ENCODE results near the gene CRTAC1.

CRTAC1 gene

GRCh38 chr10:98029149-98030092 is 1.0 kb downstream of the CRTAC1 start:
- no peak for FAIRE-seq

GRCh38 chr10:98028168-98028770 is 2.2 kb downstream of the CRTAC1 start:
- FAIRE-seq = no peak

GRCh38 chr10:98023024-98023423 is 7.4 kb downstream of the CRTAC1 start:
- FAIRE-seq = no peak

GRCh38 chr10:98020784-98021183 is 9.6 kb downstream of the CRTAC1 start:
- no peak for FAIRE-seq

GRCh38 chr10:98020254-98020653 is 10.2 kb downstream of the CRTAC1 start:
- FAIRE-seq = no peak

GRCh38 chr10:98019784-98020183 is 10.6 kb downstream of the CRTAC1 start:
- FAIRE-seq = no peak

GRCh38 chr10:98016772-98017475 is 13.5 kb downstream of the CRTAC1 start:
- FAIRE-seq = no peak

GRCh38 chr10:98013776-98014175 is 16.6 kb downstream of the CRTAC1 start:
- FAIRE-seq = no peak

- FAIRE-seq = no peak
Observed at GRCh38 chr10:98013122-98013521, 17.3 kb downstream of the CRTAC1 start.

GRCh38 chr10:98012644-98013043 is 17.8 kb downstream of the CRTAC1 start:
- FAIRE-seq = no peak

- FAIRE-seq = no peak
Observed at GRCh38 chr10:98010939-98011685, 19.3 kb downstream of the CRTAC1 start.

GRCh38 chr10:98006266-98006665 is 24.2 kb downstream of the CRTAC1 start:
- FAIRE-seq = no peak

- no peak for FAIRE-seq
Observed at GRCh38 chr10:98001736-98002135, 28.7 kb downstream of the CRTAC1 start.

- FAIRE-seq = no peak
Observed at GRCh38 chr10:98000346-98000745, 30.1 kb downstream of the CRTAC1 start.

- no peak for FAIRE-seq
Observed at GRCh38 chr10:97999923-98000248, 30.5 kb downstream of the CRTAC1 start.

GRCh38 chr10:97999066-97999922 is 31.1 kb downstream of the CRTAC1 start:
- FAIRE-seq = no peak

GRCh38 chr10:97991871-97992270 is 38.5 kb downstream of the CRTAC1 start:
- FAIRE-seq = no peak

GRCh38 chr10:97981816-97982215 is 48.6 kb downstream of the CRTAC1 start:
- FAIRE-seq = no peak

- FAIRE-seq = no peak
Observed at GRCh38 chr10:97977673-97978072, 52.7 kb downstream of the CRTAC1 start.

- FAIRE-seq = no peak
Observed at GRCh38 chr10:97975598-97975997, 54.8 kb downstream of the CRTAC1 start.

- no peak for FAIRE-seq
Observed at GRCh38 chr10:97974526-97975525, 55.6 kb downstream of the CRTAC1 start.
